Sigmoid colon (tissue), 7 donors: Measurements from ENCODE around the gene WASHC3. TPM values are rescaled to one million over a fixed set of nuclear protein-coding genes. Genes with fewer than 3 reads are reported as not detected.

Source experiments
- DNase-seq: peaks from one replicate; pipeline ENCODE4 v3.0.0-alpha.2; 2019
- H3K27ac ChIP-seq, 4 donors: fragments of 200-600 bp; sonication (generic); one replicate each; pipeline ENCODE4 v1.5.1; 2016 to 2019; ENCODE audit warnings: mild to moderate bottlenecking in 1 of 4
- H3K27me3 ChIP-seq, 3 donors: fragments of 200-600 bp; sonication (generic); one replicate each; pipeline ENCODE4 v1.5.1; 2019; ENCODE audit warnings: mild to moderate bottlenecking in 1 of 3
- H3K36me3 ChIP-seq, 4 donors: fragments of 200-600 bp; sonication (generic); one replicate each; pipeline ENCODE4 v1.5.1; 2016 to 2019
- H3K4me1 ChIP-seq, 4 donors: fragments of 200-600 bp; sonication (generic); one replicate each; pipeline ENCODE4 v1.5.1; 2017 to 2019
- H3K4me3 ChIP-seq, 4 donors: fragments of 200-600 bp; sonication (generic); one replicate each; pipeline ENCODE4 v1.5.1; 2017 to 2019; ENCODE audit warnings: mild to moderate bottlenecking in 2 of 4, moderate library complexity in 1 of 4
- H3K9me3 ChIP-seq, 4 donors: fragments of 200-600 bp in 3 of 4; sonication (generic) in 3 of 4; one replicate each; pipeline versions ENCODE4 v1.5.1 to v1.6.1; 2013 to 2019
- EP300 ChIP-seq, 4 donors: sonication (generic); formaldehyde crosslinking; IDR thresholded peaks; one replicate each; pipeline ENCODE4 v1.6.1; 2017; ENCODE audit warnings: antibody characterized with exemption in 4 of 4
- POLR2A ChIP-seq, 2 donors: fragments of 450-650 bp; IDR thresholded peaks; one replicate each; pipeline ENCODE4 v1.6.1; 2016; ENCODE audit warnings: antibody characterized with exemption in 2 of 2, mild to moderate bottlenecking in 2 of 2, moderate library complexity in 2 of 2
- POLR2AphosphoS5 ChIP-seq, 4 donors: sonication (generic); formaldehyde crosslinking; IDR thresholded peaks; one replicate each; pipeline ENCODE4 v1.6.1; 2017; ENCODE audit warnings: antibody characterized with exemption in 4 of 4
- WGBS, 2 donors: extraction: QIAGEN DNeasy Blood & Tissue Kit; methylation state at CpG; one replicate each; pipeline ENCODE4 v1.1.7; 2013; 5-methylcytosine and 5-hydroxymethylcytosine counted together
- intact Hi-C: fragments of 100-400 bp; cut with DNase I; formaldehyde crosslinking; loops from one replicate; pipeline ENCODE4 v1.15.1; 2023
- polyA plus RNA-seq, 3 donors: library from polyadenylated mRNA; stranded (reverse); fragments of 200-250 nt; gene quantifications; one replicate each; pipeline ENCODE4 v1.2.3, GENCODE V29; 2013
- total RNA-seq, 4 donors: library from RNA; depleted of rRNA; stranded (reverse); fragments of >200 nt; gene quantifications; one replicate each; pipeline ENCODE4 v1.1.0, GENCODE V29; 2016
- TF ChIP-seq, protein P1 (sequence below), 4 experiments: fragments of 450-650 bp in 3 of 4; fragments of 200-600 bp in 1 of 4; IDR thresholded peaks; one replicate each; pipeline ENCODE4 v1.5.1; 2016 to 2019; ENCODE audit warnings: antibody characterized with exemption in 4 of 4, mild to moderate bottlenecking in 3 of 4, moderate library complexity in 2 of 4
- donor health status: healthy with polysubstance abuse.
- donor health status: Bipolar disorder and iron deficiency.
- donor health status: healthy.

The WASHC3 gene
- total and polyA plus RNA-seq, 7 donors, result 45.0 to 115 (median 90.0) TPM

- peaks cover 11 to 78% (median 13%) of the 10 kb centered on the region in 4 donors for H3K36me3 ChIP-seq
- intact Hi-C loops, result no loop called here
Observed at GRCh38 chr12:102052192-102053061, 9.4 kb downstream of the WASHC3 start.

GRCh38 chr12:102051431-102051965 is 10.3 kb downstream of the WASHC3 start:
- no peak for TF ChIP-seq POLR2A (IDR thresholded peaks at IDR 0.05)
- TF ChIP-seq, protein P1, sequence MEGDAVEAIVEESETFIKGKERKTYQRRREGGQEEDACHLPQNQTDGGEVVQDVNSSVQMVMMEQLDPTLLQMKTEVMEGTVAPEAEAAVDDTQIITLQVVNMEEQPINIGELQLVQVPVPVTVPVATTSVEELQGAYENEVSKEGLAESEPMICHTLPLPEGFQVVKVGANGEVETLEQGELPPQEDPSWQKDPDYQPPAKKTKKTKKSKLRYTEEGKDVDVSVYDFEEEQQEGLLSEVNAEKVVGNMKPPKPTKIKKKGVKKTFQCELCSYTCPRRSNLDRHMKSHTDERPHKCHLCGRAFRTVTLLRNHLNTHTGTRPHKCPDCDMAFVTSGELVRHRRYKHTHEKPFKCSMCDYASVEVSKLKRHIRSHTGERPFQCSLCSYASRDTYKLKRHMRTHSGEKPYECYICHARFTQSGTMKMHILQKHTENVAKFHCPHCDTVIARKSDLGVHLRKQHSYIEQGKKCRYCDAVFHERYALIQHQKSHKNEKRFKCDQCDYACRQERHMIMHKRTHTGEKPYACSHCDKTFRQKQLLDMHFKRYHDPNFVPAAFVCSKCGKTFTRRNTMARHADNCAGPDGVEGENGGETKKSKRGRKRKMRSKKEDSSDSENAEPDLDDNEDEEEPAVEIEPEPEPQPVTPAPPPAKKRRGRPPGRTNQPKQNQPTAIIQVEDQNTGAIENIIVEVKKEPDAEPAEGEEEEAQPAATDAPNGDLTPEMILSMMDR (IDR thresholded peaks at IDR 0.05), result no peak
- TF ChIP-seq POLR2AphosphoS5 (IDR thresholded peaks at IDR 0.05), result no peak
- TF ChIP-seq EP300 (IDR thresholded peaks at IDR 0.05), result no peak
- H3K27me3 ChIP-seq, result no peaks in the 10 kb centered on the region
- intact Hi-C loops, result no loop called here
- DNase-seq, result no peak
- H3K36me3 ChIP-seq, result peaks cover 11 to 86% (median 13%) of the 10 kb centered on the region in 4 donors
- 89 to 98% methylated on average over 1 of the region's 1 CpG for WGBS, 2 donors
- no peak overlapping the region for H3K4me3 ChIP-seq
- H3K4me1 ChIP-seq, result peaks cover 0 to 6% (median 0%) of the 10 kb centered on the region in 4 donors
- no peak overlapping the region for H3K27ac ChIP-seq
- no peaks in the 10 kb centered on the region for H3K9me3 ChIP-seq

More at GRCh38 chr12:102052192-102053061, 9.4 kb downstream of the WASHC3 start:
- WGBS, 2 donors, result 97 to 99% methylated on average over 4 of the region's 4 CpGs
- Histone ChIP-seq H3K27me3 (no peaks in the 10 kb centered on the region), H3K9me3 (no peaks in the 10 kb centered on the region), H3K27ac (no peak overlapping the region), H3K4me1 (peaks cover 0 to 6% (median 0%) of the 10 kb centered on the region in 4 donors), H3K4me3 (no peak overlapping the region)
- TF ChIP-seq POLR2A (IDR thresholded peaks at IDR 0.05) (no peak), EP300 (IDR thresholded peaks at IDR 0.05) (no peak), POLR2AphosphoS5 (IDR thresholded peaks at IDR 0.05) (no peak)
- TF ChIP-seq, protein P1 (IDR thresholded peaks at IDR 0.05), result no peak
- no peak for DNase-seq

- H3K9me3 ChIP-seq, result no peaks in the 10 kb centered on the region
- no peak overlapping the region for H3K4me3 ChIP-seq
- H3K36me3 ChIP-seq, result peaks cover 9 to 88% (median 13%) of the 10 kb centered on the region in 4 donors
- peaks cover 0 to 6% (median 0%) of the 10 kb centered on the region in 4 donors for H3K4me1 ChIP-seq
- TF ChIP-seq POLR2A (IDR thresholded peaks at IDR 0.05), result no peak
- no peak for TF ChIP-seq EP300 (IDR thresholded peaks at IDR 0.05)
- TF ChIP-seq POLR2AphosphoS5 (IDR thresholded peaks at IDR 0.05), result no peak
- TF ChIP-seq, protein P1 (IDR thresholded peaks at IDR 0.05), result no peak
- no peak overlapping the region for H3K27ac ChIP-seq
- intact Hi-C loops, result no loop called here
- H3K27me3 ChIP-seq, result no peaks in the 10 kb centered on the region
- no peak for DNase-seq
- WGBS, 2 donors, result 35 to 73% methylated on average over 1 of the region's 1 CpG
Observed at GRCh38 chr12:102050660-102051430, 10.9 kb downstream of the WASHC3 start.

- Histone ChIP-seq H3K9me3 (no peaks in the 10 kb centered on the region), H3K4me3 (no peak overlapping the region), H3K4me1 (no peaks in the 10 kb centered on the region), H3K27me3 (no peaks in the 10 kb centered on the region), H3K36me3 (peaks cover 3 to 95% (median 13%) of the 10 kb centered on the region in 4 donors), H3K27ac (no peak overlapping the region)
- TF ChIP-seq EP300 (IDR thresholded peaks at IDR 0.05), result no peak
- no peak for TF ChIP-seq POLR2AphosphoS5 (IDR thresholded peaks at IDR 0.05)
- TF ChIP-seq, protein P1 (IDR thresholded peaks at IDR 0.05), result no peak
- TF ChIP-seq POLR2A (IDR thresholded peaks at IDR 0.05), result no peak
- no peak for DNase-seq
- intact Hi-C loops, result no loop called here
- WGBS, 2 donors, result 59 to 83% methylated on average over 1 of the region's 1 CpG
Observed at GRCh38 chr12:102043928-102044327, 17.9 kb downstream of the WASHC3 start.
